ENCODE data around the gene ADAM19. TPM values are rescaled to one million over a fixed set of nuclear protein-coding genes. Genes with fewer than 3 reads are reported as not detected.

Gene ADAM19
- total RNA-seq, 2 experiments from 2014 or later = 24.2 to 103 TPM

GRCh38 chr5:157574456-157575380, 857 bp downstream of the ADAM19 start:
- TF ChIP-seq EZH2phosphoT487 (IDR thresholded peaks at IDR 0.05; ENCODE audit: borderline replicate concordance, low read depth, low read length) = no peak
- no peak for TF ChIP-seq CTCF (conservative IDR thresholded peaks at IDR 0.05; ENCODE audit: low read length)
- Histone ChIP-seq H2AFZ (ENCODE audit: low read length) (peak overlapping the region; percentile 70), H3K4me2 (ENCODE audit: low read length) (peak overlapping the region; percentile 85), H3K9me2 (ENCODE audit: insufficient read depth, low read length) (no peaks in the 10 kb centered on the region), H3K4me1 (ENCODE audit: insufficient read depth, low read length, poor library complexity, severe bottlenecking) (peaks cover 56% of the 10 kb centered on the region), H3K27ac (ENCODE audit: low read depth, low read length, poor library complexity, severe bottlenecking) (peak overlapping the region; percentile 85), H3K36me3 (ENCODE audit: insufficient read depth, low read length) (peaks cover 5% of the 10 kb centered on the region; the same call in 1 of the 2 replicates), H3K79me2 (ENCODE audit: insufficient read depth, low read depth, low read length) (peaks cover 33% of the 10 kb centered on the region; the same call in 1 of the 2 replicates), H4K20me1 (ENCODE audit: insufficient read depth, low read length) (no peaks in the 10 kb centered on the region), H3K4me3 (ENCODE audit: low read depth, low read length, poor library complexity, severe bottlenecking) (peak overlapping the region; percentile 81), H3K9me3 (ENCODE audit: low read length) (0 out of 2 replicates have a peak, but pooled peaks cover 5% of the 10 kb centered on the region)
- intact Hi-C loops (cut with micrococcal nuclease; ENCODE audit: unreplicated experiment) = loop anchor here (2.0 kb wide), 2 partner anchors 34 to 88 kb away; no protein-coding TSS in a partner anchor
- no TSS peak for BruUV-seq (replicated peaks)
- peak; percentile 59 for DNase-seq (ENCODE audit: low spot score)
- CTCF ChIA-PET (ENCODE audit: unreplicated experiment) = no interaction called here
- POLR2A ChIA-PET = interaction anchor here (1.0 to 9.5 kb wide), 5 partner anchors 20 to 73 kb away, joined by 3 to 111 read pairs (median 4); no protein-coding TSS in a partner anchor

- peaks cover 33% of the 10 kb centered on the region; the same call in 1 of the 2 replicates for H3K79me2 ChIP-seq (ENCODE audit: insufficient read depth, low read depth, low read length)
- H3K36me3 ChIP-seq (ENCODE audit: insufficient read depth, low read length) = peaks cover 35% of the 10 kb centered on the region
- intact Hi-C loops (cut with micrococcal nuclease; ENCODE audit: unreplicated experiment) = loop anchor here (1.0 to 2.0 kb wide), 5 partner anchors 25 to 305 kb away; partner anchors contain the start of gene CYFIP2
- peak overlapping the region; percentile 85 for H3K4me2 ChIP-seq (ENCODE audit: low read length)
- ChIA-PET POLR2A (interaction anchor here (0.6 to 9.5 kb wide), 19 partner anchors 9 to 148 kb away, joined by 3 to 111 read pairs (median 4); no protein-coding TSS in a partner anchor), CTCF (ENCODE audit: unreplicated experiment) (interaction anchor here (0.5 kb wide), 1 partner anchor 286 kb away, joined by 3 read pairs; no protein-coding TSS in a partner anchor)
- peak overlapping the region; percentile 81 for H3K4me3 ChIP-seq (ENCODE audit: low read depth, low read length, poor library complexity, severe bottlenecking)
- TF ChIP-seq CTCF (conservative IDR thresholded peaks at IDR 0.05; ENCODE audit: low read length) (no peak; the same call in 1 of the 2 replicates), EZH2phosphoT487 (IDR thresholded peaks at IDR 0.05; ENCODE audit: borderline replicate concordance, low read depth, low read length) (no peak)
- H4K20me1 ChIP-seq (ENCODE audit: insufficient read depth, low read length) = no peaks in the 10 kb centered on the region
- H3K4me1 ChIP-seq (ENCODE audit: insufficient read depth, low read length, poor library complexity, severe bottlenecking) = peaks cover 53% of the 10 kb centered on the region
- H3K9me3 ChIP-seq (ENCODE audit: low read length) = 0 out of 2 replicates have a peak, but pooled peaks cover 5% of the 10 kb centered on the region
- peak; percentile 89 for DNase-seq (ENCODE audit: low spot score)
- peak overlapping the region; percentile 38 for H2AFZ ChIP-seq (ENCODE audit: low read length)
- BruUV-seq (replicated peaks) = TSS peak; percentile 70
- H3K27ac ChIP-seq (ENCODE audit: low read depth, low read length, poor library complexity, severe bottlenecking) = peak overlapping the region; percentile 85
- no peaks in the 10 kb centered on the region for H3K9me2 ChIP-seq (ENCODE audit: insufficient read depth, low read length)
Measured at GRCh38 chr5:157571357-157571827, 4.2 kb downstream of the ADAM19 start.
